Mesendoderm (in vitro differentiated cells): ENCODE measurements around the gene PDE4D.
"Not testable (repeated sequence)": the region's sequence is repeated elsewhere in the genome, so short reads cannot be mapped to it uniquely, and the experiment has no call there.

Experiments
- DNase-seq: peaks from one replicate; pipeline ENCODE4 v3.0.0; 2013
- H2AK5ac ChIP-seq: 2 replicates; pipeline ENCODE4 v1.6.1; 2013; ENCODE audit warnings: low read length, inconsistent platforms
- H2BK120ac ChIP-seq: 2 replicates; pipeline ENCODE4 v1.6.1; 2013; ENCODE audit warnings: low read depth, mild to moderate bottlenecking, low read length, moderate library complexity, mixed read lengths
- H2BK15ac ChIP-seq: replicated peaks from 2 replicates; pipeline ENCODE4 v1.6.1; 2013; ENCODE audit warnings: low read depth, mild to moderate bottlenecking, moderate library complexity
- H2BK5ac ChIP-seq: 2 replicates; pipeline ENCODE4 v1.6.1; 2013; ENCODE audit warnings: low read length, inconsistent platforms
- H3K18ac ChIP-seq: 2 replicates; pipeline ENCODE4 v1.6.1; 2013; ENCODE audit warnings: mild to moderate bottlenecking, low read length, mixed read lengths
- H3K23ac ChIP-seq: one replicate; pipeline ENCODE4 v1.6.1; 2013; ENCODE audit warnings: low read length
- H3K27ac ChIP-seq: 2 replicates; pipeline ENCODE4 v1.5.1; 2013; ENCODE audit warnings: low read depth, mild to moderate bottlenecking, inconsistent platforms, low read length, moderate library complexity
- H3K27me3 ChIP-seq: 2 replicates; pipeline ENCODE4 v1.6.1; 2013; ENCODE audit warnings: low read length, control low read depth, mild to moderate bottlenecking, inconsistent platforms; ENCODE audit not compliant: insufficient read depth, poor library complexity
- H3K36me3 ChIP-seq: 2 replicates; pipeline ENCODE4 v1.6.1; 2013; ENCODE audit warnings: low read length, inconsistent platforms; ENCODE audit not compliant: control insufficient read depth, insufficient read depth
- H3K4ac ChIP-seq: one replicate; pipeline ENCODE4 v1.6.1; 2013; ENCODE audit warnings: low read depth, mild to moderate bottlenecking, low read length, moderate library complexity
- H3K4me1 ChIP-seq: 2 replicates; pipeline ENCODE4 v1.6.1; 2013; ENCODE audit warnings: low read depth, low read length, inconsistent platforms; ENCODE audit not compliant: control insufficient read depth
- H3K4me2 ChIP-seq: 2 replicates; pipeline ENCODE4 v1.6.1; 2013; ENCODE audit warnings: low read length
- H3K4me3 ChIP-seq: 2 replicates; pipeline ENCODE4 v1.5.1; 2013; ENCODE audit warnings: mild to moderate bottlenecking, low read length
- H3K56ac ChIP-seq: one replicate; pipeline ENCODE4 v1.6.1; 2013; ENCODE audit warnings: low read length
- H3K79me1 ChIP-seq: 2 replicates; pipeline ENCODE4 v1.6.1; 2013; ENCODE audit warnings: low read length, inconsistent platforms
- H3K79me2 ChIP-seq: 2 replicates; pipeline ENCODE4 v1.6.1; 2013; ENCODE audit warnings: mild to moderate bottlenecking, low read length; ENCODE audit not compliant: control insufficient read depth, insufficient read depth
- H3K9ac ChIP-seq: 2 replicates; pipeline ENCODE4 v1.6.1; 2013; ENCODE audit warnings: low read length, inconsistent platforms
- H4K5ac ChIP-seq: one replicate; pipeline ENCODE4 v1.6.1; 2013; ENCODE audit warnings: low read length
- H4K8ac ChIP-seq: one replicate; pipeline ENCODE4 v1.6.1; 2013; ENCODE audit warnings: low read depth, mild to moderate bottlenecking, control low read depth, low read length, moderate library complexity
- WGBS: extraction: QIAGEN DNeasy Blood & Tissue Kit; methylation state at CpG from one replicate; pipeline ENCODE4 v1.1.7; 2013; ENCODE audit warnings: low lambda C conversion rate, missing lambda C conversion rate; ENCODE audit not compliant: insufficient coverage; ENCODE audit errors: extremely low coverage; 5-methylcytosine and 5-hydroxymethylcytosine counted together

PDE4D gene

DNA sequence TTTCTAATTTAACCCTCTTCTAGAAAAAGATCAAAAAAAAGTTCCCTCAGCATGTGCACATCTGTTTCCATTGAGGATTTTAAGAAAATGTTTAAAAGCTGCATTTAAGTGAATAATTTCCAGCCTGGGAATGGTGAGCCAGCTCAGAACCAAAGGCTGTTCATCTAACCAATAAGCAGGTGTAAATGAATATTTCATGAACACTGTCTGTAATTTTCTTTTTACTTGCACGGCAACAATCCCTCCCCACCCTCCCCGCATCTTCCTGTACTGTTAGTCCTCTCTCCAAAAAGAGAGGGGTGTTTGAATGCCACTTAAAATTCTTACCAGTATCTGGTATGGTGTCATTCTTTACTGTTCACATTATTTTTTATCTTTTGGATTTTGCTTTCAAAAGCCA lies 425.6 kb downstream of the PDE4D start:
- no CpG with 5 or more reads among the region's 2 CpGs for WGBS

DNA sequence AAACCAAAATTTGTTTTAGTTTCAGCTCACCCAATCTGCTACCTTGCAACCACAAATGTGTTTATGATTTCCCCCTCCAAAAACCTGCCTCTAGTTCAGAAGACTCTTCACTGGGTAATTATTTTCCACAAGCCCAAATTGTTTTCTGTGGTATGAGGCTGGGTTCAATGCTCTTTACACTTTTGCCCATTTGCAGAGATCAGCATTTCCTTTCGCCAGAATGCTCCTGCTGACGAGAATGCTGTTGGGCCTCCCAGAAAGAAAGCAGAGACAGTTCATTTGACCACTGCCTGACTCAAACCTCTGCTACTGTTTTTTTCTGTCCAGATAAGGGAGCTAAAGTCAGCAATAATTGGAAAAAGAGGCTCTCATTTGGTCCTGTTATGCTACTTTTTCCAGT lies 427.3 kb downstream of the PDE4D start:
- Histone ChIP-seq H4K5ac (no peak overlapping the region), H3K4ac (no peak overlapping the region), H3K27ac (no peak overlapping the region), H2AK5ac (no peak overlapping the region), H3K4me1 (no peaks in the 10 kb centered on the region), H3K4me2 (no peak overlapping the region), H3K27me3 (no peaks in the 10 kb centered on the region), H3K18ac (no peak overlapping the region), H2BK120ac (no peak overlapping the region), H2BK15ac (no peak overlapping the region), H3K4me3 (no peak overlapping the region), H2BK5ac (no peak overlapping the region), H3K9ac (no peak overlapping the region), H3K79me1 (no peaks in the 10 kb centered on the region), H3K36me3 (no peaks in the 10 kb centered on the region), H3K56ac (no peak overlapping the region), H4K8ac (no peak overlapping the region), H3K79me2 (no peaks in the 10 kb centered on the region), H3K23ac (no peak overlapping the region)
- peak; percentile 18 for DNase-seq
- no CpG with 5 or more reads among the region's 2 CpGs for WGBS

More for the DNA sequence above, 425.6 kb downstream of the PDE4D start:
- peak overlapping the region; percentile 56 for H4K8ac ChIP-seq
- H3K79me2 ChIP-seq, result no peaks in the 10 kb centered on the region
- H3K4me3 ChIP-seq, result no peak overlapping the region
- H4K5ac ChIP-seq, result no peak overlapping the region
- no peak for DNase-seq
- no peak overlapping the region for H3K9ac ChIP-seq
- H3K36me3 ChIP-seq, result no peaks in the 10 kb centered on the region
- no peak overlapping the region for H2AK5ac ChIP-seq
- no peak overlapping the region for H2BK15ac ChIP-seq
- H3K4me1 ChIP-seq, result no peaks in the 10 kb centered on the region
- no peak overlapping the region for H2BK120ac ChIP-seq
- no peak overlapping the region for H2BK5ac ChIP-seq
- no peak overlapping the region for H3K27ac ChIP-seq
- no peak overlapping the region for H3K4me2 ChIP-seq
- H3K18ac ChIP-seq, result no peak overlapping the region
- no peak overlapping the region for H3K23ac ChIP-seq
- no peak overlapping the region for H3K56ac ChIP-seq
- H3K79me1 ChIP-seq, result no peaks in the 10 kb centered on the region
- no peaks in the 10 kb centered on the region for H3K27me3 ChIP-seq
- H3K4ac ChIP-seq, result no peak overlapping the region

DNA sequence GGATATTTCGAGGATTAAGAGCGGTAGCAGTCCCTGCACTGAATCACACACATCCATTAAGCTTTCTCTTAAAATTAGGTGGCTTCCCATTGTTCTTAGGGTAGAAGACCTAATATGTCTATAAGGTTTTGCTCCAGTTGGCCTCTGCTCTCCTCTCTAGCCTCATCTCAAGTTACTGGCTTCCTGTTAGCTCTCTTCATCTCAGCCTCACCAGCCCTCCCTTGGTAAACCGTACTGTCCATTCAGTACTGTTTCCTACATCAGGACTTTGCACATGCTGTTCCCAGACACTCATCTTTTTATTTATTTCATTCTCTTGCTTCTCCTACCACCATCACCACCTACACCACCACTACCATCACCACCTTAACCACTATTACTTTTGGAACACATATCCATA lies 428.6 kb downstream of the PDE4D start:
- H3K9ac ChIP-seq, result no peak overlapping the region

DNA sequence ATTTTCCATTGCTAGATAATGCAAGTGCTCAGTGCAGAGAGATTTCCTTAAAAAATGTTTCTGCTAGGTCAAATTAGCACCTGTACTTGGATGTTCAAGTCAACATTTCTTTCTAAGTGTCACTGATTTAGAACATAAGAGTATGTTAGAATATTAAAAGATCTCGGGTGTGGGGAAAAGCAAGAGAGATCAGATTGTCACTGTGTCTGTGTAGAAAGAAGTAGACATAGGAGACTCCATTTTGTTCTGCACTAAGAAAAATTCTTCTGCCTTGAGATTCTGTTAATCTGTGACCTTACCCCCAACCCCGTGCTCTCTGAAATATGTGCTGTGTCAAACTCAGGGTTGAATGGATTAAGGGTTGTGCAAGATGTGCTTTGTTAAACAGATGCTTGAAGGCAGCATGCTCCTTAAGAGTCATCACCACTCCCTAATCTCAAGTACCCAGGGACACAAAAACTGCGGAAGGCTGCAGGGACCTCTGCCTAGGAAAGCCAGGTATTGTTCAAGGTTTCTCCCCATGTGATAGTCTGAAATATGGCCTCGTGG lies 429.8 kb downstream of the PDE4D start:
- not testable (repeated sequence) for H3K4me2 ChIP-seq, H4K8ac ChIP-seq, H2BK5ac ChIP-seq, H3K56ac ChIP-seq, H3K18ac ChIP-seq, H2AK5ac ChIP-seq, H2BK120ac ChIP-seq, H3K23ac ChIP-seq, H3K9ac ChIP-seq, H4K5ac ChIP-seq, H3K4ac ChIP-seq, H3K79me2 ChIP-seq, H3K27me3 ChIP-seq, H3K4me1 ChIP-seq, H3K36me3 ChIP-seq, H3K79me1 ChIP-seq, H3K27ac ChIP-seq, H3K4me3 ChIP-seq, H2BK15ac ChIP-seq, DNase-seq
- WGBS, result no CpG with 5 or more reads among the region's 4 CpGs

More for the DNA sequence above, 428.6 kb downstream of the PDE4D start:
- peaks cover 3% of the 10 kb centered on the region for H3K4me1 ChIP-seq
- DNase-seq, result no peak
- H3K36me3 ChIP-seq, result no peaks in the 10 kb centered on the region
- no peak overlapping the region for H3K4ac ChIP-seq
- no peaks in the 10 kb centered on the region for H3K79me2 ChIP-seq
- H3K4me2 ChIP-seq, result no peak overlapping the region
- no peaks in the 10 kb centered on the region for H3K79me1 ChIP-seq
- H4K5ac ChIP-seq, result no peak overlapping the region
- no peak overlapping the region for H3K23ac ChIP-seq
- H2BK120ac ChIP-seq, result no peak overlapping the region
- no peak overlapping the region for H2BK5ac ChIP-seq
- WGBS, result no CpG with 5 or more reads among the region's 3 CpGs
- no peak overlapping the region for H3K27ac ChIP-seq
- H2AK5ac ChIP-seq, result no peak overlapping the region
- no peak overlapping the region for H3K4me3 ChIP-seq
- H3K56ac ChIP-seq, result no peak overlapping the region
- H3K18ac ChIP-seq, result no peak overlapping the region
- no peak overlapping the region for H2BK15ac ChIP-seq
- H4K8ac ChIP-seq, result no peak overlapping the region
- H3K27me3 ChIP-seq, result no peaks in the 10 kb centered on the region

DNA sequence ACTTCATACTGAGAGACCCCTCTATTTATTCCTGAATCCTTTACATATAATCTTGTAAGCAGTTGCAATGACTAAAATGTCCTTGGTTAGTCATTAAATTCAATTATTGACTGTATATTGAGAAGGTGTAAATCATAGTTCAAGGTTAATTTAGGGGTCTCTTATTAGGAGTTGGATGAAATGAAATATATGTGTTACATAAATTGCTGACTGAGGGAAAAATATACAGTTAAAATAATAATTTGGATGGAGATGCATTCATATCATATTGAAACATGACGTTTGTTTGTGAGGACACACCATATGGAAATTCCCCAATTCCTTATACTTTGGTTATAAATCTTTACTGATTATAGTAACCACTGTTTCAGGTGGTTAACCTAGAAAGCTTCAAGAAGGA lies 430.6 kb downstream of the PDE4D start:
- no peaks in the 10 kb centered on the region for H3K27me3 ChIP-seq
- no peak overlapping the region for H3K9ac ChIP-seq
- H3K79me1 ChIP-seq, result no peaks in the 10 kb centered on the region
- H3K23ac ChIP-seq, result no peak overlapping the region
- H4K8ac ChIP-seq, result no peak overlapping the region
- no peak overlapping the region for H3K4me2 ChIP-seq
- DNase-seq, result no peak
- no CpG with 5 or more reads among the region's 1 CpG for WGBS
- no peaks in the 10 kb centered on the region for H3K79me2 ChIP-seq
- H3K56ac ChIP-seq, result no peak overlapping the region
- no peak overlapping the region for H3K4me3 ChIP-seq
- no peak overlapping the region for H3K27ac ChIP-seq
- H2BK5ac ChIP-seq, result no peak overlapping the region
- H2BK120ac ChIP-seq, result no peak overlapping the region
- H3K18ac ChIP-seq, result no peak overlapping the region
- peaks cover 3% of the 10 kb centered on the region for H3K4me1 ChIP-seq
- H3K36me3 ChIP-seq, result no peaks in the 10 kb centered on the region
- H3K4ac ChIP-seq, result no peak overlapping the region
- no peak overlapping the region for H2AK5ac ChIP-seq
- H4K5ac ChIP-seq, result no peak overlapping the region
- no peak overlapping the region for H2BK15ac ChIP-seq
